NAMALWA (cell line): ENCODE data around the gene ASAP2.
"Not testable (repeated sequence)": the region's sequence is repeated elsewhere in the genome, so short reads cannot be mapped to it uniquely, and the experiment has no call there.

ENCODE experiments used
- DNase-seq: peaks from one replicate; pipeline ENCODE4 v3.0.0-alpha.2; 2015; ENCODE audit warnings: low spot score

The ASAP2 gene

GRCh38 chr2:9212010-9212635 lies 5.5 kb downstream of the ASAP2 start:
- no peak for DNase-seq

GRCh38 chr2:9212661-9213411 lies 6.2 kb downstream of the ASAP2 start:
- no peak for DNase-seq

- DNase-seq: no peak
Measured at GRCh38 chr2:9213477-9214051, 7.0 kb downstream of the ASAP2 start.

GRCh38 chr2:9214873-9215272 lies 8.3 kb downstream of the ASAP2 start:
- DNase-seq: no peak

- no peak for DNase-seq
Measured at GRCh38 chr2:9215680-9216079, 9.1 kb downstream of the ASAP2 start.

- not testable (repeated sequence) for DNase-seq
Measured at GRCh38 chr2:9216143-9216542, 9.5 kb downstream of the ASAP2 start.

GRCh38 chr2:9217838-9218770 lies 11.5 kb downstream of the ASAP2 start:
- DNase-seq: no peak

GRCh38 chr2:9219027-9219445 lies 12.4 kb downstream of the ASAP2 start:
- DNase-seq: no peak

GRCh38 chr2:9220201-9220600 lies 13.6 kb downstream of the ASAP2 start:
- DNase-seq: no peak

GRCh38 chr2:9221223-9221622 lies 14.6 kb downstream of the ASAP2 start:
- DNase-seq: no peak

- DNase-seq: no peak
Measured at GRCh38 chr2:9222239-9222892, 15.8 kb downstream of the ASAP2 start.

- DNase-seq: no peak
Measured at GRCh38 chr2:9222893-9223287, 16.3 kb downstream of the ASAP2 start.

- no peak for DNase-seq
Measured at GRCh38 chr2:9225806-9226205, 19.2 kb downstream of the ASAP2 start.

- no peak for DNase-seq
Measured at GRCh38 chr2:9226458-9227380, 20.1 kb downstream of the ASAP2 start.

GRCh38 chr2:9228088-9228751 lies 21.6 kb downstream of the ASAP2 start:
- no peak for DNase-seq

GRCh38 chr2:9228781-9229469 lies 22.3 kb downstream of the ASAP2 start:
- no peak for DNase-seq

- no peak for DNase-seq
Measured at GRCh38 chr2:9229470-9229820, 22.8 kb downstream of the ASAP2 start.

GRCh38 chr2:9230051-9230802 lies 23.6 kb downstream of the ASAP2 start:
- DNase-seq: no peak

- no peak for DNase-seq
Measured at GRCh38 chr2:9230881-9231280, 24.3 kb downstream of the ASAP2 start.
